Neural progenitor cell (in vitro differentiated cells): ENCODE results near the gene MYL2.

Experiments
- EZH2 ChIP-seq: fragments of 200-600 bp; sonication (generic); IDR thresholded peaks from 2 replicates; pipeline ENCODE4 v1.6.1; 2017; ENCODE audit warnings: antibody characterized with exemption, mild to moderate bottlenecking, moderate library complexity
- TF ChIP-seq, protein P1 (sequence below): fragments of 200-600 bp; sonication (generic); IDR thresholded peaks from 2 replicates; pipeline ENCODE4 v1.5.1; 2017; ENCODE audit warnings: antibody characterized with exemption, mild to moderate bottlenecking

DNA sequence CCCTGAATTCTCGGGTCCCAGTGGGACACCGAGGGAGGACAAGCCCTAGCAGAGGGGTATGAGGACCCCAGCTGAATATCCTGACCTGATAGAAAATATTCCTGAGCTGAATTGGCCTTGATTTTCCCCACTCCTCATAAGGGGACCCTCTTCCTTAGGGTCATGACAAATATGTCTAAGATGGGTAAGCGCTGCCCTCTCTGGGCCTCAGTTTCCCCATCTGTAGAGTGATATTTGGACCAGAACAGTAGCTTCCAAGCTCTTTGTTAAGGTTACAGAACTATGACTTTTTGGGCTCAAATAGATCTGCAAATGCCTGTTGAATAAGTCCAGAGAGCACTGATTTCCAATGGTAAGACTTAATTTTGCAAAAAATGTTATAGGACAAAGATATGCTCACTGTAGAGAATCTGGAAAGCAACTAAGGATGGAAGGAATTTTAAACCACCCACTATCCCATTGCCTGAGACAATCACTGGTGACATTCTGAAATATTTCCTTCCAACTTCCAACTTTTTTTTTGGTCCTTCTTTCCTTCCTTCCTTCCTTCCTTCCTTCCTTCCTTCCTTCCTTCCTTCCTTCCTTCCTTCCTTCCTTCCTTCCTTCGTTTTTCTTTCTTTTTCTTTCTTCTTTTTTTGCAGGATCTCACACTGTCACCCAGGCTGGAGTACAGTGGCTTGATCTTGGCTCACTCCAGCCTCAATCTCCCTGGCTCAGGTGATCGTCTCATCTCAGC, 32.0 kb downstream of the MYL2 start:
- TF ChIP-seq, protein P1, sequence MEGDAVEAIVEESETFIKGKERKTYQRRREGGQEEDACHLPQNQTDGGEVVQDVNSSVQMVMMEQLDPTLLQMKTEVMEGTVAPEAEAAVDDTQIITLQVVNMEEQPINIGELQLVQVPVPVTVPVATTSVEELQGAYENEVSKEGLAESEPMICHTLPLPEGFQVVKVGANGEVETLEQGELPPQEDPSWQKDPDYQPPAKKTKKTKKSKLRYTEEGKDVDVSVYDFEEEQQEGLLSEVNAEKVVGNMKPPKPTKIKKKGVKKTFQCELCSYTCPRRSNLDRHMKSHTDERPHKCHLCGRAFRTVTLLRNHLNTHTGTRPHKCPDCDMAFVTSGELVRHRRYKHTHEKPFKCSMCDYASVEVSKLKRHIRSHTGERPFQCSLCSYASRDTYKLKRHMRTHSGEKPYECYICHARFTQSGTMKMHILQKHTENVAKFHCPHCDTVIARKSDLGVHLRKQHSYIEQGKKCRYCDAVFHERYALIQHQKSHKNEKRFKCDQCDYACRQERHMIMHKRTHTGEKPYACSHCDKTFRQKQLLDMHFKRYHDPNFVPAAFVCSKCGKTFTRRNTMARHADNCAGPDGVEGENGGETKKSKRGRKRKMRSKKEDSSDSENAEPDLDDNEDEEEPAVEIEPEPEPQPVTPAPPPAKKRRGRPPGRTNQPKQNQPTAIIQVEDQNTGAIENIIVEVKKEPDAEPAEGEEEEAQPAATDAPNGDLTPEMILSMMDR: no peak
- TF ChIP-seq EZH2: no peak
